HG03280 (cell line): ENCODE results near the gene SLC16A12.

ENCODE experiments used
- ATAC-seq: cut with Tn5 transposase; IDR thresholded peaks from one replicate; pipeline ENCODE4 v1.9.1; 2021; ENCODE audit warnings: mild to moderate bottlenecking, moderate library complexity; ENCODE audit not compliant: unreplicated experiment

The SLC16A12 gene

GRCh38 chr10:89535171-89536012, at the start of gene SLC16A12:
Gene SLC16A12 (minus strand): TSS chr10:89535594. CDS start chr10:89462578, 73,016 bp downstream.
- ATAC-seq: no peak

DNA sequence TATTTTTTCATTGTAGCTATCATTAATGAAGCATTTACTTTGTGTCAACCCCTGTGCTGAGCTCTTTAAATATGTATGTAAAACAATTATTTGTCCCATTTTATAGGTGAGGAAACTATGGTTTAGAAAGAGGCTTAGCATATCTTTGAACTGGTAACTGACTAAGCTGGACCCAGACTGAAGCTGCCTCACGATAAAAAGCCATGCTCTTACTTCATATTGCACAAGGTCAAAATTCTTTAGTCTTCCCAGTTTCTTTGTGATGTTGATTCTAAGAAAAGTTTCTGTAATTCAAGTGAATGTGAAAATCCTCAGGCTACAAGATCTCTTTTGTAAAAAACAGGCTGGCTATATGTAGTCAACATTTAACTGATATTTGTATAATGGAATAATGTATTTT, 46.6 kb upstream of the SLC16A12 start:
- no peak for ATAC-seq

DNA sequence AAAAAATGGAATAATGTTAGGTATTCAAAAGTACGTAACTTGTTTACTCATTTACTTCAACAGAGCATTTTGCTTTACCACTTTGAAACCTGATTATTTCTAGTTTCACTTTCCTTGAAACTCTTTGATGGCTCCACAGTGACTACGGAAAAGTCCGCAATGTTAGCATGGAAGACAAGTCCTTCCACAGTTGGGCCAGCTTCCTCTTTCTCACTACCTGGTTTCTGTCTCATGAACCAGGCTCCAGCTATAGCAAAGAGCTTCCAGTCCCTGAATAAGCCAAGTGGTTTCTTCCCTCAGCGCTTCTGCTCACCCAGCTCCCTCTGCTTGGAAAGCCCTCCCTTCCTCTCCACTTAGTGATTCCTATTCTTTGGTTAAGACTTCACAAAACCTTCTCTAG, 44.8 kb upstream of the SLC16A12 start:
- ATAC-seq: no peak

GRCh38 chr10:89576696-89577095, 41.3 kb upstream of the SLC16A12 start:
- ATAC-seq: no peak

DNA sequence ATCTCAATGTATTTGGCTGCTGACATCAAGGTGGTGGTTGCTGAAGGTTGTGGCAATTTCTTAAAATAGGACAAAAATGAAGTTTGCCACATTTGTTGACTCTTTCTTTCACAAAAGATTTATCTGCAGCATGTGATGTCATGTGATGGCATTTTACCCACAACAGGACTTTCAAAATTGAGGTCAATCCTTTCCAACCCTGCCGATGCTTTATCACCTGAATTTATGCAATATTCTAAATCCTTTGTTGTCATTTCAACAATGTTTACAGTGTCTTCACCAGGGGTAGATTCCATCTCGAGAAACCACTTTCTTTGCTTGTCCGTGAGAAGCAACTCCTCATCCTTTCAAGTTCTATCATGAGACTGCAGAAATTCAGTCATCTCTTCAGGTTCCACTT, 40.6 kb upstream of the SLC16A12 start:
- no peak for ATAC-seq

DNA sequence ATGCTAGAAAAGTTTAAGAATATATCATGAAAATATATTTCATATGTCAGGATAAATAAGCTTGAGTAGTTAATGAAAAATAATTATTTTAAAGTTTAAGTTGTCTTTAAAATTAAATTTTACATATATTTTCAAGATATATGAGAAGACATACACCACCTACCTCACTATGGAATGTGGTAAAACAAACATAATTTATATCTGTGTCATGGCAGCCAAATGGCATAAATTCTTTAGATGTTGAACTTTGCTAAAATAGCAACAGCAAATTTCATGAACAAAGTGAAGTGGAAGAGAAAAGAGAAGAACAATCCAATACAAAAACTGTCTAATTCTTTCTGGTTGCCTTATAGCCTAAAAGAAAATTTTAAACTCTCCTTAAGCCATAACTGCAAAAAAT, 39.6 kb upstream of the SLC16A12 start:
- ATAC-seq: no peak

- ATAC-seq: no peak
These were observed 39.0 kb upstream of the SLC16A12 start for GRCh38 chr10:89574368-89574767.

DNA sequence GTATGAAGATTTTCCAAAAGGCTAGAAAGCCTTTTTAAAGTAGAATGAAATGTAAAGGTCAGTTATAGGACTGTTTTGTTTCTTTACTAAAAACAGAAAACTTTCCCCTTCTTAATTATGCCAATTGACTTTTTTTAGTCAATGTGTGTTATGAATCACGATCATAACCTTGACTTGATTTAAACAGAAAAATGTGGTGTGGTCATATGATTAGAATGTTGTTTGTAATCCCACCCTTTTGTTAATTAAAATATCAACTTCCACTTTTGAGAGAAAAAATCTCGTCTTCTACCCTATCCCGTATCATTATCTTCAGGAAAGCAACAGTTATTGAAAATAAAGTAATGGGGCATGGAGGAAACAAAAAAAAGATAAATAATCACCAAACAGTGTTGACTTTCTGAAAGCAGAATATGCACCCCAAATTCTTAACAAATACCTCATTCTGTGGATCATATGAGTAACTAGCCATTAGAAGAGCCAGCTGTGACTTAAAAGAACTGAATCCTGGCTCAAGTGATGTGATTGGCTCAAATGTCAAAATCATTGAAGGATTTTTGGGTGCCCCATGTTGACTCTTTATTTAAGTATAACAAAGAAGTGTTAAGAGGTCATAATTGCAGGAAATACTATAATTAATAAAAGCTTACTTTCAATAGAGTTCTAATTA, 32.3 kb upstream of the SLC16A12 start:
- ATAC-seq: no peak

DNA sequence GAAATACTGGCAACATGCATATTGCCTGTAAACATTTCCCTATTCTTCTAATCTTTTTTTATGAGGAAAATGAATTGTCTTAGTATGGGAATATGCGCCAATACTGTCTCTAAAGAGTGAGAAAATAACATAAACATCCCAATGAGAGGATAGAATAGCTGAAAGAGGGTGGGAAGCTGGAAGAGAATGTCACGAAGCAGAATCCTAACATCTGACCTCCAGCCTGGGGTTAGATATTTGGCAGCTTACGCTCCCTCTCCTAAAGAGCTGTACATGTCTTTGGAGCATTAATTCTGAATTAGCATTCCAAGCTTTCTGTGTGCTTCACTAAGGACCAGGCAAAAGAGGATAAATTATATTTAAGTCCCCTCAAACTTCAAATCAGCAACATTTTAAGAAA, 31.6 kb upstream of the SLC16A12 start:
- no peak for ATAC-seq

DNA sequence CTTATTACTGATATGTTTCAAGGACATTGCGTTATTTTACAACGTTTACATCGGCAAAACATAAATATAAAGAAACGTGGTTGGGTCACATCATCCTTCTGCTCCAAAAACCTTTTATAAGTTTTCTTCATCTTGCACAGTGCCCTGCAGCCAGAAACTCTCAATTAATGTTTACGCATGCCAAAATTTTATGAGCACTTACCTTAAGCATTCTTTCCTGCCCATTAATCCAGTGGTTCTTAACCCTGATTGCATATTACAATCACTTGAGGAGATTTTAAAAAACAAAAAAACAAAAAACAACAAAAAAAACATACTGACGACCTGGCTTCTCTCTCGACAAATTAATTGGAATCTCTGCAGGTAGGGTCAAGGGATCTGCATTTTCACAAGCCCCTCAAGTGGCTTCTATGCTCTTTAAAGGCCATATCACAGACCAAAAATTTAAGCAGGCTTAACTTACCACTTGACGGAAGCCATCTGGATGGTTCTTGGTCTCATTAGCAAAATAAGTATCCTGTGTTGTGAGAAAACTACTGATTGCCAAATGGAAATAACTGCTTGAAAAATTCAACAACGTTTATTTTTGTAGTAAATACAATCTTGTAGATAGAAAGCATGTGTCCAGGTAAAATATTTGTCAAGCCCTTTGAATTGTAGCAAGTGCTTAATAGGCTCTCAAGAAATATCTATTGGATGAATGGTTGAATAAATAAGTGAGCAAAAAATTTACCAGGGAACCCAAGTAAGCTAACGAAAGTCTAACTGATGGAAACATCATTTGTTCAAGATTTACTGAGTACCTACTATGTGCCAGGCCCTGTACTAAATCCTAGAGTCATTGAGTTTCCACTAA, 30.9 kb upstream of the SLC16A12 start:
- no peak for ATAC-seq

- no peak for ATAC-seq
These were observed 29.8 kb upstream of the SLC16A12 start for GRCh38 chr10:89565180-89565579.

DNA sequence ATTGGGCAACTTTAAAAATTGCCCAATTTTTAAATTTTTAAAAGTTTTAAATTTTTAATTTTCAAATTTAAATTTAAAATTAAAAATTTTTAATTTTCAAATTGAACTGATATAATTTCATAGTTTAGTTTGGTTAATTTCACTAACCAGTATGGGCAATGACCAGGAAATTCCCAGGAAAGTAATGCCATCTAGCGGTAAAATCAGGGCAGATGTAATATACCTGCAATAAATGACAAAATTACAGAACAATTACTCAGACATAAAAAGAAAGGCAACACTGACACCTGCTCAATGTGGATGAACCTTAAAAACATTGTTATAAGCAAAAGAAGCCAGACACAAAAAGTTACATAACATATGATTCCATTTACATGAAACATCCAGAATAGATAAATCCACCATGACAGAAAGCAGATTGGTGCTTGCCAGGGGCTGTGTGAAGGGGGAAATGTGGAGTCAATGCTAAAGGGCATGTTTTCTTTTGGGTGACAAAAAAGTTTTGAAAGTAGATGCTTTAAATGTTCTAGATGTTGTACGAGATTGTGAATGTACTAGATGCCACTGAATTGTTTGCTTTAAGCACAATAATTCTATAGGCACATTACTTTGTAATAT, 28.6 kb upstream of the SLC16A12 start:
- no peak for ATAC-seq

DNA sequence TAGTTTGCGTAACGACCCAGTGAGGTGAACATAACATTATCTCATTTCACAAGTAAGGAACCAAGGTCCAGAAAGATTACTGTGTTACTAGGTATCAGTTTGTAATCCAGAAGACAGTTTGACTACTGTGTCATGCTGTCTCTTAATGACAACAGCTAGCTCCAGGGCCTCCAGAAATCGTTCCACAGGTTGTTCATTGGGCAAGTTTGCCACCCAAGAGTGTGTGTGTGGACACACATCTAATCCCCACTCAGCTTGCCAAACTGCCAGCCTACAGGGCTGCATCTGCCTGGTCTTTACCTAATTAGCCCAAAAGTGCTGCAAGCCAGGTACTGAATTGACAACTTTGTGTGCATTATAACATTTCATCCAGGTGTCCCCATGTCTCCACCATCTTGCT, 27.9 kb upstream of the SLC16A12 start:
- ATAC-seq: no peak

GRCh38 chr10:89556600-89556999, 21.2 kb upstream of the SLC16A12 start:
- ATAC-seq: no peak

GRCh38 chr10:89555688-89556445, 20.5 kb upstream of the SLC16A12 start:
- no peak for ATAC-seq

DNA sequence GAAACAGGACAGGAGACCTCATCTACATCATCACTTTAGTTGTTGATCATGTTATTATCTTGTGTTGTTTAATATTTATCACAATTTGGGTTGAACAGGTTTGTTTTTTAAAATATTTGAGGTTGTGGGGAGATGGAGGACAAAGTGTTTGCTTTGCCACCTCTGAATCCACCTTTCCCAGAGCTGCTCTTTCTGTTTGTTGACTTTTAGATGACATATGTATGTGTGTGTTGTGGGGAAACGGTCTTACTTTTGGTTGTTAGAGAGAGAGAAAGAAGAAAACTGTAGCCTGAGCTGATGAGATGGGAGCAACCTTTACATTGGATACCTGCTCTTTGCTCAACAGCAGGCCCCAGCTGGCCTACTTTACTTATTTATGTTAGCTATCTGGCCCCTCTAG, 19.0 kb upstream of the SLC16A12 start:
- ATAC-seq: no peak

DNA sequence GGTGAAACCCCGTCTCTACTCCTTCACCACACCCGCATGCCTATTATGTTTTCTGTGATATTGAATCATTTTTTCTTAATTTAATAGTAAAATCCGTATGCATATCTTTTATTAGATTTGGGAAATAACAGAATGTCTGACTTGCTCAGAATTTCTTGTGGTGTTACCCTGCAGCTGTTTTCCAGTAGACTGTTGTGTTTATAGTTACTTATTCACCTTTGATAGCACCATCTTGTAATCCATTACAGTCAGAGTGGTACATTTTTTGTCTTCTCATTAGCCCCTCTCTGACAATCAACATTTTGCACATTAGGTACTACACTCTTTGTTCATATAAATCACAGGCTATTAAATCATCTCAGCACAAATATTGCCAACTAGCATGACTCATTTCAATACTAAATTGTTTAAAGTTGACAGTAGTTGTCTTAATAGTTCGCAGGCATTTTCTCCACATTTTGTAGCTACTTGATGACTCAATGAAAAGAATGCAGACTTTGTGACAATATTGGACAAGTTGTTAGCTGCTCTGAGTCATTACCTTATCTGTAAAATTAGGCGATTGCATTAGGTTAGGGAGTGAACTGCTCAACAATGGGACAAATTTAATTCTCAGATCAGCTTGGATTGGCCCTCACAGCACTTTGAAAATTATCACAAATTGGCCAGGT, 17.8 kb upstream of the SLC16A12 start:
- ATAC-seq: no peak

DNA sequence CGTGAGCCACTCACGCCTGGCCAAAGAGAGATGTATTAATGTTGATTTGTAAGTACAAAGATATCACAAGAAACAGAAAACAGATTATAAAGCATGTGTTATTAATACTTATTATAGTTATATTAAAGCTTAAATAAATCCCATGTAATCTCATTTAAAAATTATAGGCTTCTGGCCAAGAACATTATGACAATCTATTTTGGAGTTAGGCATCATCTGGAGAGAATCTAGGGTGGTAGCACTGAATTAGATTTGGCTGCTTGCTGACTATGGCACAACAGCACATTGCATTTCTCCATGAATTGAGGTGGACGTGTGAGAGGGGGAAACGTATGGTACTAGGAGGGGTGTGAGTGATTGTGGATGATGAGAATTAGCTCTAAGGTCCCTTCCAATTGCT, 16.8 kb upstream of the SLC16A12 start:
- ATAC-seq: no peak

GRCh38 chr10:89550509-89550908, 15.1 kb upstream of the SLC16A12 start:
- ATAC-seq: no peak

GRCh38 chr10:89549510-89549909, 14.1 kb upstream of the SLC16A12 start:
- ATAC-seq: no peak
